Stimulated activated CD8-positive, alpha-beta memory T cell treated with anti-CD3 and anti-CD28 coated beads, Interleukin-15, amount 100 ng/mL, for 4 hours (primary cell): Measurements from ENCODE around the gene ACOT8.
"Not testable (repeated sequence)": the region's sequence is repeated elsewhere in the genome, so short reads cannot be mapped to it uniquely, and the experiment has no call there.

ENCODE experiments used
- DNase-seq, 2 donors: peaks; one replicate each; pipeline ENCODE4 v3.0.0-alpha.2; 2020; ENCODE audit warnings: low read depth in 2 of 2

Gene ACOT8

DNA sequence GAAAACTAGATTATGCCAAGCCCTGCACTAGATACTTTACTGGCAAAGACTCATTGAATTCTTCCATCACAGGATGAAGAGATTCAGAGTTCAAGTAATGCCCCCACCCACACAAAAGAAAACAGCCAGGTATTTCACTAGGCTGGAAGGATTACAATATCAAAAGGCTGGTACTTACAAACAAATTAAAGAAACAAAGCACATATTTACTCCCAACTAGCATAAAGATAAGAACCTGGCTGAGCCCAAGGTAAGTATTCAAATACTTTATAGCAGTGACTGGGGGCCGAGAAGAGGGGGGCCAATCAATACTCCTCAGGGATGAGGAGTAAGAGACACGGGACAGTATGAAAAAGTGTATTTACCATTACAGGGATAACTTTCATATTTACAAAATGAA is 3.7 kb downstream of the ACOT8 start:
- DNase-seq: no peak

DNA sequence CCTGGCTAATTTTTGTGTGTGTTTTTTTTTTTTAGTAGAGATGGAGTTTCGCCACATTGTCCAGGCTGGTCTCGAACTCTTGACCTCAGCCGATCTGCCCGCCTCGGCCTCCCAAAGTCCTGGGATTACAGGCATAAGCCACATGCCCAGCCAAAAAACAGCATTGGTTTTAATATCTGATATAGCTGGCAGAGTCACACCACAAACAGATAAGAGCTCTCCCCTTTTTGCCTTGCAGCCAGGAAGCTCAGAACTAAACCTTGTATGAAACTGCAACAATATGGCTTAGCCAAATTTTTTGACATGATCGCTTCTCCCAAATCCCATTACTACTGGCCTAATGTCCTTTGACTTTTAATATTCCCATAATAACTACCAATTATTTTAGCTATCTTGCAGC is 4.9 kb downstream of the ACOT8 start:
- no peak for DNase-seq

DNA sequence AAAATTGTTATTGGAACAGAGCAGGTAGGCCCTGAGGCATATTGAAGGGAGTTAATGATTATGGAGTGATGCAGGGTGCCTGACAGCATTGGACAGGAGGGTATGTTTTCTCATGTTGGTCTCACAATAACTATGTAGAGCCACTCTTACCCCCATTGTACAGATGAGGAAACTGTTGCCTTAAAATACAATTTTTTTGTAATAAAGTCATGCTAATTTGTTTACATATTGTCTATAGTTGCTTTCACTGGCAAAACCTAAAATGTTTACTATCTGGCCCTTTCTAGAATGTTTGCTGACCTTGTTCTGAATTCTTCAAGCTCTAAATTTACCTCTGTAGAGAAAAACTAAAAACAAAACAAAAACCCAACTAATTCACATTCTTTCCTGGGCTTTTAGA is 5.7 kb downstream of the ACOT8 start:
- no peak for DNase-seq

DNA sequence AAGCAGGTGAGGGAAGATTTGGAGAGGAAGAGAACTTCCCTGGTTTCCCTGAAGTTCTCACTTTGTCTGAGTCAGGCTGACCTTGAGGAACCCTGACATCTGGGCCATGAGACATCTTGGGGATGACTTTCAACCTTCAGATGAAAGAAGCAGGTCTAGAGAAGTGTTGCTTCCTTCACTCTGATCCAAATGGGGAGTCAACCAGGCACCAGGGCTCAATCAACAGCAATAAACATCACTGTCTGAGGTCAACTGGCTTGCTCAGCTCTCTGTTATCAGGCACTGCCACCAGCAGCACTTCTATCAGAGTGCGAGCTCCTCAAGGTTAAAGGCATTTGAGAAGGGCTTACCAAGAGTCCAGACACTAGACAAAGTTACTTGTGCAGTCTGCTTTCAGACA is 6.3 kb downstream of the ACOT8 start:
- no peak for DNase-seq

DNA sequence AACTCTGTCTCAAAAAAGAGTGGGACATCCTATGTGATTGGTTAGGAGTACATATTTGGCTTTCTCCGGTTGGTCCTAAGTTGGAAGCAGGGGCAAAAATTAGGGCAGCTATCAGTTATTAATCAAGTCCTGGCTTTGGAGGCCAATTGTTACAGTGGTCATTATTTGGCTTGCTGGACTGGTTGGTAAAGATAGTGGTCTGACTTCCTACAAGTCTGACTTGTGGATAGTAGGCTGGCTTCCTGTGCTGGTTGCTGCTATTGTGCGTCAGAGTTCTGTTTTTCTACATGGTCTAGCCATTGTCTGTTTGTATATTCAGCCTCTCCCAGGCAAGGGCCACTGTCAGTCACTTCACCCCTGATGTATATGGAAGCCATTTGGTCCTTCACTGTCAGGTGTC is 7.0 kb downstream of the ACOT8 start:
- DNase-seq: no peak

DNA sequence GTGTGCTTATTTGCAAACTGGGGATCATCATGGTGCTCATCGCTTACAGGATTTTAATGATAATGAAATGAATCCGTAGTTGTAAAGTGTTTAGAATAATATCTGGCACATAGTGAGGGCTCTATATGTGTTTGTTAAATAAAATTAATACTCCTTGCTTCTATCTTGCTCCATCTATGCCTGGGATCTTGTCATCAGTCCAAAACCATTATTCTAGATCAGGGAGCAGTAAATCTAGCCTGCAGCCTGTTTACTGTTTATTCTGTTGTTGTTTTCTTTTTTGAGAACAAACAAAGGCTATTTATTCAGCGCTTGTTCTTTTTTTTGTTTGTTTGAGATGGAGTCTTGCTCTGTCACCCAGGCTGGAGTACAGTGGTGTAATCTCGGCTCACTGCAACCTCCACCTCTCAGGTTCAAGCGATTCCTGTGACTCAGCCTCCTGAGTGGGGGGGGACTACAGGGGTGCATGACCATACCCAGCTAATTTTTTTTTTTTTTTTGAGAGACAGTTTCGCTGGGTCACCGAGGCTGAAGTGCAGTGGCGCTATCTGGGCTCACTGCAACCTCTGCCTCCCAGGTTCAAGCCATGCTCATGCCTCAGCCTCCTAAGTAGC is 8.1 kb downstream of the ACOT8 start:
- no peak for DNase-seq

DNA sequence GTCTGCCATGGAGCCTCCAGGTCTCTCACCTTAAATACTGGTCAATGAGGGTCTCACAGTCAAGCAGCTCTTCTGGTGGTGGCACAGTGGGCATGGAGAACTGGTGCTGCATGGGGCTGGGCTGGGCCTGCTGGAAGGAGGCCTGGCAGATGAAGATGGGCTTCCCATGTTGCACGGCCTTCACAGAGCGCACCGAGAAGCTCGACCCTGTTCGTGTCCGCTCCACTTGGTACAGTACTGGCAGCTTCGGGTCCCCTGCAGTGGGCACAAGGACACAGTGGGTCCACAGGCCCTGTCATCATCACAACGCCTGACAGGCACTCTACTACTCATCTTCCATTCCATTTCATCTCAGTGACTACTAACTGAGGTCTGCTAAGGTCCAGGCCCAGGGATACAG is 8.8 kb downstream of the ACOT8 start:
- no peak for DNase-seq

DNA sequence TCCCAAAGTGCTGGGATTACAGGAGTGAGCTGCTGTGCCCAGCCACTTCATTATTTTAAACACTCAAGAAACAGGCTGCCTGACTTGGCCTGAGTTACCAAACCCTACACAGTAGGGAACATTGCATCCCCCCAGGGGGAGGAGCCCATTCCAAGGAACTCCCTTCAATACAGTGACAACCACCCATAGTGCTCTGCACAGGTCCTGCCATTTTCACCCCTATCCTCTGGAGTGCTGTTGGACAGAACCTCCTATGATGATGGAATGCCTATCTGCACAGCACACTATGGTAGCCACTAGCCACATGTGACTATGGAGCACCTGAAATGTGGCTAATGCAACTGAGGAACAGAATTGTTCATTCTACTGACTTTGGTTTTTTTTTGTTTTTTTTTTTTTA is 11.7 kb downstream of the ACOT8 start:
- DNase-seq: no peak

DNA sequence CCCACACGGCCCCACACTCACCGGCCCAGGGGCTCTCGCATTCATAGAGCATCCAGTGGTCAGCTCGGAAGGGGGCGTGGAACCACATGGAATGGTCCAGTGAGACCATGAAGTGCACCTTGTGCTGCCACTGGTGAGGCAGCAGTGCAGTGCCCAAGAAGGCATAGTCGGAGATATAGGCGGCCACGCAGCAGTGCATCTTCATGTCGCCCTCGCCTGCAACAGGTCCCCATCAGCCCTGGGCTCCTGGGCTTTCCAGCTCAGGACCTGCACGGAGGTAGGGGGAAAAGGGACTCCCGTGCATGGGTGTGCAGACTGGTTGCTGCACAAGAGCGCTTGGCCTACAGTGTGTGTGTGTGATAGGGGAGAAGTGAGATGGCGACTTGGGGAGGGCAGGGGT is 13.7 kb downstream of the ACOT8 start:
- DNase-seq: no peak

DNA sequence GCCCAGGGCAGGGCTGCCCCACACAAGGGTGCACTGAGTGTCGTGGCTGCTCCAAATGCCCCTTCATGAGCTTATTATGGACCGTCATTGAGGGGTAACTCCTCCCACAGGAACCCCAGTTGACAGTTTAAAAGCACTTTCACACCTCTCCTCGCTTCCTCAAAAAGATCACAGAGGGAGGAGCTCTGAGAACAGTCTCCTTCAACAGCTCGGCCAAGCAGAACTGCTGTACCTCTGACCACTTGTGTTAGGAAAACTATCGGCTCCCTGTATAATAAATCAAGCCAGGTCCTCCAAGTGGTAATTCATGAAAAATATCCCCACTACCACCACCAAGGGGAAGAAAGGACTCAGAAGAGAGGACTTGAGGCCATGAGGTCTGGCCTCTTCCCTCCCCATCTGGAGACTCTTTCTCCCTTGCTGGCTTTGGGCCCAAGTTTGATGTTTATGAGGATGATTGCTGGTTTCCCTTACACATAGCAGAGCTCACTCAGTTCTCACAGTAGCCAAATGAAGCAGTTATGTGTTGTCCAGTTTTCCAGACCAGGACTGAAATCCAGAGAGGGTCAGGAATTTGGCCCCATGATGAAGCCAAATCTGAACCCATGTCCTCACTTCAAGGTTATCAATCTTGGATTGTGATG is 14.9 kb downstream of the ACOT8 start:
- no peak for DNase-seq

DNA sequence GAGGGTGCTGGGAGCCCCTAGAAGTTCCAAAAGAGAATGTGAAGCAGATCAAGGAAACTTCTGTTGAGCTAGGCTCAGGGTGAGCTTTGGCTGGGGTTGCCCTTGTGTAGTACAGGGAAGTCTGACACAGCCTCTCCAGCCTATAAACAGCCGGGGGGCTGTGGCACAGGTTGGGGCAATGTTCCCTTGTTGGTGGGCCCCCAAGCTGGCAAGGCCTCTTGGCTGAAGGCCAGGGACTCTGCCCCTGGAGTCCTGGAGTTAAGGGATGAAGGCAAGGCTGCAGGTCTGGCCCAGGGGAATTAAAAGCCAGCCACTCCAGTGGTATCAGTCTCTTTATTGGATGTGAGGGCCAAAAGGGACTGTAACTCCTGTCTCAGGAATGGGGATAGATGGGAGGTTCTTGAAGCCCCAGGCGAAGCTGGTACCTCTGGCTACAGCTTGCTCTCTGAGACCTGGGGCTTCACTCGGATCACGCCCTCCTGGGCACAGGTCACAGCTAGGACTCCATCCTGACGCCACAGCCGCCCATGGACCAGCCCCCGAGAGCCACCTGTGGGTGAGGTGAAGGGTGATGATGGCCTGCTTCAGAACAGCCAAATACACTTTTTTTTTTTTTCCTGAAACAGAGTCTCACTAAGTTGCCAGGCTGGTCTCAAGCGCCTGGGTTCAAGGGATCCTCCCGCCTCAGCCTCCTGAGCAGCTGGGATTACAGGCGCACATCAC is 15.6 kb downstream of the ACOT8 start:
- DNase-seq: no peak

DNA sequence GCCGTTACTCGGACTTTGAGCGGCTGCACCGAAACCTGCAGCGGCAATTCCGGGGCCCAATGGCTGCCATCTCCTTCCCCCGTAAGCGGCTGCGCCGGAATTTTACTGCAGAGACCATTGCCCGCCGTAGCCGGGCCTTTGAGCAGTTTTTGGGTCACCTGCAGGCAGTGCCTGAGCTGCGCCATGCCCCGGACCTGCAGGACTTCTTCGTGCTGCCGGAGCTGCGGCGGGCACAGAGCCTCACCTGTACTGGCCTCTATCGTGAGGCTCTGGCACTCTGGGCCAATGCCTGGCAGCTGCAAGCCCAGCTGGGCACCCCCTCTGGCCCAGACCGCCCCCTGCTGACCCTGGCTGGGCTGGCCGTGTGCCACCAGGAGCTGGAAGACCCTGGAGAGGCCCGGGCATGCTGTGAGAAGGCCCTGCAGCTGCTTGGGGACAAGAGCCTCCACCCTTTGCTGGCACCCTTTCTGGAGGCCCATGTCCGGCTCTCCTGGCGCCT is 16.4 kb downstream of the ACOT8 start:
- no peak for DNase-seq

DNA sequence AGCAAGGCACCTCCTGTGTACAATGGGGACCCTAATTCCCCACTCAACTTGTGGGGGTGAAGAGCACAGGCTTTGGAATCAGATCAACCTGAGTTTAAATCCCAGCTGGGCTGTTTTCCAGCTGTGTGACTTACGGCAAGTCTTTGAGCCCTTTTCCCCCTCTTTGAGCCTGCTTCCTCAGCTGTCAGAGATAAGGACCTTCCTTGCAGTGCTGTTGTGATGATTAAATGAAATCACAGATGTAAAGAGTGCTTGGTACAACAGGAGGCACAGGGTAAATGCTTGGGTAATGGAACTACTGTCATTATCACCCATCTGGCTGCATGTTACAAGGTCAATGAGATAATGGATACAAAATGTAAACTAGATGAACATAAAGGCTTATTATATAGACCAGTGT is 20.4 kb downstream of the ACOT8 start:
- no peak for DNase-seq

DNA sequence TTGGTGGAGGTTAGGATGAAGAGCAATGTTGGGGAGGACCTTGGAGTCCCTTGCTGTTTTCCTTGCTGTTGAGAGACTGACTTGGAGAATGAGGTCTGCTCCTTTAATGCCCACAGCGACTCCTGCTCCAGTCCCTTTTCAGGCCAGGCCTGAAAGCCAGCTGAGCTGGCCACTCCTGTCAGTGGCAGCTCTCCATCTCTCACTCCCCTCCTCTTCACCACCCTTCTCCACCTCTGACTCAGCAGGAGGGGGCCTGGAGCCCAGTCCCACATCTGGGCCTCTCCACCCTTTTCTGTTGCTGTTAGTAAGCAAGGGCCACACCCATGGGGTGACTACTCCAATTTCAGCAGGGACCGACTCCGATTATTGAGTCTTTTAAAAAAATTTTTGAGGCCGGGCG is 21.4 kb downstream of the ACOT8 start:
- no peak for DNase-seq

DNA sequence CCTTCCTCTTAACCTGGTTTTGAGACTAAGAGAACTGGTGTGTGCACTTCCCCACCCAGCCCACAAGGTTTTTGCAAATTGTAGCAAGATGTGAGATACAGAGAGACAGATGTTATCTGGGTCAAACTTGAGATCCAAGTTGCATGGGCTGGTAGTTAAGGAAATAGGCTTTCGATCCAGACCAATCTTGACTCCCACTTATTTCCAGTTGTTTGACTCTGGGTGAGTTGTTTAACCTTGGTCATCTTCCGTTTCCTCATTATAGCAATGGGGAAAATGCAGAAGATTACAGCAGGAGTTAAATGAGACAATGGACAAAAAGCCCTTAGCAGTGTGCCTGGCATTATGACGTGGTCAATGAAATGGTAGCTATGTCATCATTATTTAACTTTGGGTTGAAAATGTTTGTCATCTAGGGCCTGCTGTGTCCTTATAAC is 21.8 kb downstream of the ACOT8 start:
- DNase-seq: no peak

DNA sequence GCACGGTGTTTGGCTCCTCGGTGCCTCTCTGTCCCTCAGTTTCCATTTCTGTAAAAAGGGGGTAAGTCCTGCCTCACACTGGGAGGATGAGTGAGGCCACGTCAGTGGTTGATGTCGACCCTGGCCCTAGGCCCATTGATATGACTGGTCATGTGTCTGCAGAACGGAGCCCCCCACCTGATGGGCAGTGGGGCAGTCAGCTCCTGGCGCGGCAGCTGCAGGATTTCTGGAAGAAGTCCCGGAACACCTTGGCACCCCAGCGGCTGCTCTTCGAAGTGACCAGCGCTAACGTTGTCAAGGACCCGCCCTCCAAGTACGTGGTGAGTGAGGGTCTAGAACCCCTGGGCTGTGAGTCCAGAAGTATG is 22.4 kb downstream of the ACOT8 start:
- DNase-seq: no peak

DNA sequence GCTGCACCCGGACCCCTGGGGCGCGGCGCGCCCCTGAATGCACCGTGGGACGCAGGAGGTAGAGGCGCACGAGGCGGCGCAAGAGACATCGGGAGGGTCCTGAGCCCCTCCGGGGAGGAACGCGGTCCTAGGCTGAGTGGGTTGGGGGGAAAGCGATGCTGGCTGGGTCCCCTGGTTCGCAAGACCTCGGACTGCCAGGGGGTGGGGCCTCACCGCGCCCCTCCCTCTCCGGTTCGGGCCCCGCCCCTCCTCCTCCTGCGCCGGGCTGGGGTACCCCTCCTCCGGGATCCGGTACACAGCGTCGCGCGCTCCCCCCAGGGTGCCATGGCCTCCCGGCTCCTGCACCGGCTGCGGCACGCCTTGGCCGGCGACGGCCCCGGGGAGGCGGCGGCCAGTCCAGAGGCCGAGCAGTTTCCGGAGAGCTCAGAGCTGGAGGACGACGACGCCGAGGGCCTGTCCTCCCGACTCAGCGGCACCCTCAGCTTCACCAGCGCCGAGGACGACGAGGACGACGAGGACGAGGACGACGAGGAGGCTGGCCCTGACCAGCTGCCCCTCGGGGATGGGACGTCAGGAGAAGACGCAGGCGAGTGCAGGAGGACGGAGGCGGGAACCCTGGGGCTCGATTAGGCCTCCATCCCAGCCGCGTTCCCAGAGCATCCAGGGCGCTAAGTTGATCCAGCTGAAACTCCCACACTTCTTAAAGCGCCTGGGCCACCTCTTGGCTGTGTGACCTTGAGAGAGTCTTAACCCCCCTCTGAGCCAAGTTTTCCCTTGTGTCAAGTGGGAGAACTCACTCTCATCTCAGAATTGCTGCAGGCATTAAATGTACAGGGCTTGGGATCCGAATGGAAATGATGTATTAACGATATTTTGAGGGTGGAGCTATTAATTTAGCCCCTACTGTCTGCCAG is 23.1 kb downstream of the ACOT8 start:
- no peak for DNase-seq

DNA sequence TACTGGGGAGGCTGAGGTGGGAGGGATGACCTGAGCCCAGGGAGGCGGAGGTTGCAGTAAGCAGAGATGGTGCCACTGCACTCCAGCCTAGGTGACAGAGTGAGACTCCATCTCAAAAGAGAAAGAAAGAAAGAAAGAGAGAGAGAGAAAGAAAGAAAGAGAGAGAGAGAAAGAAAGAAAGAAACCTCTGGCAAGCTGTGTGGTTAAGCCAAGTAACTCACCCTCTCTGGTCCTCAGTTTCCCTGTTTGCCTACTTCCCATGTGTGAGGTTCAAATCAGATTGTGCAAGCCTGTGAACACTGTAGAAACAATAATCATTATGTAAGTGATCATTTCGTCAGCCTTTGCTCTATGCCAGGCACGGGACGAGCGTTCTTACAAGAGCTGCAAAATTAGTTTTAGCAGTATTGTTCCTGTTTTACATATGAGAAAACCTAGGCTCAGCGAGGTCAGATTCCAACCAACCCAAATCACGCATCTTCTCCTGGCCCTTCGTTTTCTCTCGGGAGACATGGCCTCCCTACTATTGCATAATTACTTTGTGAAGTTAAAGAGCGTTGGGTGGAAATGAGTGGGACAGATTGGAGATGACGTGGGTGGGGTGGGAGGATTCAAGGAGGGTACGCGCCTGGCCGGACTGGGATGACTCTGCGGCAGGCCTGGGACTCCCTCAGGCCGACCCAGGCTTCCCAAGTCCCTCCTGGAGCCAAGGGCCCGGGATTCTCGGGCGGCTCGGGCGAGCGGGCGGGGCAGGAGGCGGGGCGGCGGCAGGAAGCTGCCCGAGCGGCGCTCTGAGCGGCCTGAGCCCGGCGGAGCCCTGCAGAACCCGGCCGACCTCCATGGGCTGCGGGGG is 23.9 kb downstream of the ACOT8 start, which contains the start of gene SNX21:
TSS of gene SNX21 (plus strand) at position 770 of the 853 bp plus-strand sequence. CDS start 121 bp downstream, outside the sequence.
- no peak for DNase-seq

DNA sequence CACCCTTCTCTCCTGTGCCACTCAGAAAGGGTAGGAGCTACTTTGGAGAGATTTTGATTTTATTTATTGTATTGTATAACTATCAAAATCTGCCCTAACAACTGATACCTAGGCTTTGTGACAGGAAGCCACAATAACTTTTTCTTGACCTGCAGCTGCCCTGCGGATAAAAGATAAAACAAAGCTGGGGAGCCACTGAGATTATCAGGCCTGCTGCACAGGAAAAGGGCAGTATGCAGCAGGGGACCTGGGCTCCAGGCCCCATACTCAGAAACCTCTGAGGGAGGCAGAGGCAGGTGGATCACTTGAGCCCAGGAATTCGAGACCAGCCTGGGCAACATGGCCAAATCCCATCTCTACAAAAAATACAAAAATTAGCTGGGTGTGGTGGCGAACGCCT is 24.6 kb downstream of the ACOT8 start:
- no peak for DNase-seq

DNA sequence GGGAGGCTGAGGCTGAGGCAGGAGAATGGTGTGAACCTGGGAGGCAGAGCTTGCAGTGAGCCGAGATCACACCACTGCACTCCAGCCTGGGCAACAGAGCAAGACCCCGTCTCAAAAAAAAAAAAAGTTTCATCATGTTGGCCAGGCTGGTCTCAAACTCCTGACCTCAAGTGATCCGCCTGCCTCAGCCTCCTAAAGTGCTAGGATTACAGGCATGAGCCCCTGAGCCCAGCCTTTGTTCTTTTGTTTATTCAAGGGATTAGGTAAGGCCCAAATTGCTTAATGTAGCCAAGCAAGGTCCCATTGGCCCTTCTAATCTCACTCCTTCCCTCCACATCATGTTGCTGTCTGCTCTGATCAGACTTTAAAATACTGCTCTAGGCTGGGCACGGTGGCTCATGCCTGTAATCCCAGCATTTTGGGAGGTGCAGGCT is 27.5 kb downstream of the ACOT8 start:
- not testable (repeated sequence) for DNase-seq

DNA sequence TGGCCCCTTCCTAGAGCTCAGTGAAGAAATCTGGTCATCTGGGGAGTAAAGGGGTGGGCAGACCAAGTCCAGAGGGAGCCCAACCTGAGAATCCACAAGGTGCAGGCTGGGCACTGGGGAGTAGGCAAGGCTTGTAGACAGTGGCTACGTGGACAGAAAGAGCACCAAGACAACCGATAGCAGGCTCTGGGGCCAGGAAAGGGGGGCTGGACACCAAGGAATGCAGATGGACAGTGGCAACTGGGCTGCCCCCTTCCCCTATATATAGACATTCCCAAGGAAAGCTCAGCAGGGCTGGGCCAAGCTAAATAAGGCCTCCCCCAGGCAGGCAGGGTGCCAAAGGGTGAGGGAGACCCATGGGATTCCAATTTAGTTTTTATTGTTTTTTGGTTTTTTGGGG is 28.6 kb downstream of the ACOT8 start:
- no peak for DNase-seq
